SH-SY5Y (cell line): ENCODE measurements around the gene NCKAP5.

Experiments used
- GATA2 ChIP-seq: IDR thresholded peaks from 2 replicates; pipeline ENCODE4 v1.6.1; 2011; ENCODE audit warnings: mild to moderate bottlenecking, low read depth, low read length
- GATA3 ChIP-seq: IDR thresholded peaks from 2 replicates; pipeline ENCODE4 v1.6.1; 2011; ENCODE audit warnings: low read depth, mild to moderate bottlenecking, low read length, moderate library complexity

DNA sequence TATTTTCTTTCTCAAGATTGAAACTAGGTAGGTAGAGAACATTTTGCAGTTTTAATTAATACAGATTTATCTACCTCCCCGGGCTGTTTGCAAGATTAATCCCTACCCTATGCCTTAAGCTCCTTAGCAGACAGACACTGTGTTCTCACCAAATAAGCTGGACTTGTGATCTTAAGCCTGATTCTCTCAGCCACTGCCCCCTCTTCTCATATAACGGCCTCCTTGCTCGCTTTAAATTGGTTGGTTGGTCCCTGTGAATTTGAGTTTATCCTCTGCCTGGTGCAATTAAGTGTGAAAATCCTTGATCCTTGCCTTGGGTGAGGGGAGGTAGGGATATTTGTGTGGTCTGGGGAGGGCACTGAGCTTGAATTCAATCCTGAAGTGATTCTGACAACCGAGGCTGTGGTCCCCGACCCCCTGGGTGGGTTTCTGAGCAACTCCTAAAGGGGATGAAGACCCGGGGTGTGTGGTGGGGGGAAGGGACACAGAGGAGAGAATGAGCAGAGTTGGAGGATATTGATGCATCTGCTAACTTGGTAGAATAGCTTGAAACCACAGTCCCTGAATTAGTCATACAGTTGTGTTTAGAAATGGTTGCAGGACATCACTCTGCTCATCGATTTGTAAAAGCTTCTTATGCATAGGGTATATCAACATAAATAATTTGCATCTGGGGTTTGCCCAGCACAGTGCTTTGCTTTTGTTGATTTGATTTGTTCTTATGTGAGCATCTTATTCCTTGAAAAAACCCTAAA, 36.9 kb upstream of the NCKAP5 start:
- TF ChIP-seq GATA2 = no peak
- no peak for TF ChIP-seq GATA3
